Superior temporal gyrus (tissue), 1 donor: ENCODE data around the gene POLR1E.

Source experiments
- DNase-seq: peaks from one replicate; pipeline ENCODE4 v3.0.0-alpha.2; 2016; ENCODE audit errors: extremely low spot score

The POLR1E gene, protein sequence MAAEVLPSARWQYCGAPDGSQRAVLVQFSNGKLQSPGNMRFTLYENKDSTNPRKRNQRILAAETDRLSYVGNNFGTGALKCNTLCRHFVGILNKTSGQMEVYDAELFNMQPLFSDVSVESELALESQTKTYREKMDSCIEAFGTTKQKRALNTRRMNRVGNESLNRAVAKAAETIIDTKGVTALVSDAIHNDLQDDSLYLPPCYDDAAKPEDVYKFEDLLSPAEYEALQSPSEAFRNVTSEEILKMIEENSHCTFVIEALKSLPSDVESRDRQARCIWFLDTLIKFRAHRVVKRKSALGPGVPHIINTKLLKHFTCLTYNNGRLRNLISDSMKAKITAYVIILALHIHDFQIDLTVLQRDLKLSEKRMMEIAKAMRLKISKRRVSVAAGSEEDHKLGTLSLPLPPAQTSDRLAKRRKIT

DNA sequence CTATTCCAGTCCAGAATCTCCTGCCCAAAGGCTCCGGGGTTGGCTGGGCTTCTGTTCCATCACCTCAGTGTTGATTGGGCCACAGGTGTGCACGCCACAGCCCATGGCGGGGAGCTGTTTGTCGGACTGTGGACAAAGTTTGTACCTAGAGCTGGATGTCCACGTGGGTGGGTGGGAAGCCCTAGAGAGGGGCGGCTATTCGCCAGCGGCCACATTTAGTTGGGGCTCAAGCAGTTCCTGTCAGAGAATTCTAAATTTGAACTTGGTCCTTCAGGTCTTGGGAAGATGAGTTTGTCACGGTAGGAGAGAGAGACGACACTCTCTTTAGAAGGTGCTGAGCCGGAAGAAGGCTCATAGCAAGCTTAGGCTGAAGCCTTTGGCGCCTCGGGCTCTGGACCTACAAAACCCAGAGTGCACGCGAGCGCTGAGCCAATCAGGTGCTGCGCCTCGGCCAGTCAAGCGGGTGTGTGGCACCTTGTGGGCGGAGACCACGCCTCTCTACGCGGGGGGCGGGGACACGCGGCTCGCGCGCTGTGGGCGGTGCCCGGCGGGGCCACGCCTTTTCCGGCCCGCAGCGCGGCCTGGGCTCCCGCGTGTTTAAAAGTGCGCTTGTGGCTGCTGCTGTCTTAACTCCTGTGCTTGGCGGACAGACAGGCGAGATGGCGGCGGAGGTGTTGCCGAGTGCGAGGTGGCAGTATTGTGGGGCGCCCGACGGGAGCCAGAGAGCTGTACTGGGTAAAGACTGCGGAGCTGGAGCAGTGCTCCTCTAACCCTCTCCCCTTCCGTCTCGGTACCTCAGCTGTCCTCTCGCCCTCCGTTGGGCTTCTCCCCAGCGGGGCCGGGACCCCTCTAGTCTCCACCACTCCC lies at the start of gene POLR1E:
Gene POLR1E (plus strand): TSS at position 560 of the 867 bp plus-strand sequence. CDS start 100 bp downstream, at position 660.
- peak; percentile 92 for DNase-seq

DNA sequence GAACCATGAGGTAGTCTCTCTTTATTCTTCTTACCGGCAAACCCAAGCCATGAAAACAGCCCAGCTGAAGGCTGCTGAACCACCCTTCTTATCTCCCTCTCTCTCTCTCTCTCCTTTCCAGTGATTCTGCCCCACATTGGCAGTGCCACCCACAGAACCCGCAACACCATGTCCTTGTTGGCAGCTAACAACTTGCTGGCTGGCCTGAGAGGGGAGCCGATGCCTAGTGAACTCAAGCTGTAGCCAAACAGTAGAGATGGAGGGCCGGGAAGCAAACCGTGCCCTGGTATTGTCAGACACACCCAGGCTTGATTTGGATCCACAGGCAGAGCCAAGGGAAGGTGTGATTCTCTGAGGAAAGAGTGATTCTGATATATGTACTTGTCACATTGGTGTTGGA lies 49.2 kb upstream of the POLR1E start:
- DNase-seq: peak; percentile 32

GRCh38 chr9:37437010-37437409 lies 48.7 kb upstream of the POLR1E start:
- no peak for DNase-seq

- no peak for DNase-seq
Measured at GRCh38 chr9:37437621-37438020, 48.1 kb upstream of the POLR1E start.

GRCh38 chr9:37438359-37438758 lies 47.4 kb upstream of the POLR1E start:
- no peak for DNase-seq

DNA sequence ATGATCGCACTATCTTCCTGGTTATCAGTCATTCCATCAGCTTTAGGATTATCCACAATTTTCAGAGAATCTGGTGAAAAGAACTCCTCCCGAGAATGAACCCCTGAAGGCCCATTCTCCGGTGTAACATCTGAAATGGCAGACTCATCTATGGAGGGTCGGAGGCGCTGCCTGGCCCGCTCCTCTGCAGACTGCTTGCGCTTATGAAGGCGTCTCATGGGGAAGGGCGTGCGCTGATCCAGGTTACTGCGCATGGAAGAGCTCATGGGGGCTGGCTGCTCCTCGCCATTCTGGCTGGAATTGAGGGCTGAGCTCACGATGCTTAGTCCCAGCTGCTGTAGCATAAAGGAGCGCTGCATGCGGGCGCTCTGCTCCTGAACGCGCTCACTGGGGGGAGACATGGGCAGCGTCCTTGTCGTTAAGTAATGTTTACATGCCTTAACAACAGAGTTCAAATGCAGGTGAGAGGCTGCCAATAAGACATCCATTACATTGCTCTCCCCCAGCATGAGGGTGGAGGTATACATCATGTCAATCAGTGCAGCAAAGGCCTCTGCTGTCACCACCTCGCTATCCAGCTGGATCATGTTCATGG lies 43.9 kb upstream of the POLR1E start:
- DNase-seq: no peak

DNA sequence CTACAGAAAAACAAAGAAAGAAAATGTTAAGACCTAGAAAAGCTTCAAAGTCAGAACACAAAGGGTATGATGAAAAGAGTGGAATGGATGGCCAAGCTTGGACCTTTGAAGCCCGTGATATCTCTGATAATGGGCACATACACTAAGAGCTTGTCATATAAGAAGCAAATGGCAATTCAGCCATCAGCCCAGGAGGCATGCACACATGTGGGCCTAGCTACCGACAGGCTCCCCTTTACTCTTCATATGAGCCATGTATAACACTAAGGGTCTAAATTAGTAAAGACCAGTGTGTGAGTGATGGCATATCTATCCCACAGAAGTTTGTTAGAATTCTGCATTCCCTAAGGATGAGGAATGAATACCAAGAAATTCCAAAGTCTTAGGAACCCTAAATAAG lies 43.2 kb upstream of the POLR1E start:
- no peak for DNase-seq

GRCh38 chr9:37443566-37443965 lies 42.2 kb upstream of the POLR1E start:
- DNase-seq: no peak

DNA sequence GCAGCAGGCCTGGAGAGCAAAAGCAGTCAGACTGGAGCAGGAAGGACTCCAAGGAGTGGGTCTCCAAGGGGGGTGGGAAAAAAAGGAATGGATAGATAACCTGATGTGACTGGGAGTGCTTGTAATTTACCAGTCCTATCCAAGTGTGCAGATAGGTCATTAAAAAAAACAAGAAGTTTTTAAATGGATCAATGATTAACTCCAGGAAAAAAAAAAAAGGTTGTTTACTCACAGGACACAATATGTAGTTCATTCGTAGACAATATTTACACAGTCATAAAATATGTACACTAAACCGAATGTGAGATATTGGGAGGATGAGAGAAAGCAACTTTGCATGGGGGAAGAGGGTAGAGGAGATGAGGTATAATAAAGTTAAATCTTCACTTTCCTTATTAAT lies 40.9 kb upstream of the POLR1E start:
- no peak for DNase-seq

- DNase-seq: no peak
Measured at GRCh38 chr9:37445832-37446231, 39.9 kb upstream of the POLR1E start.

DNA sequence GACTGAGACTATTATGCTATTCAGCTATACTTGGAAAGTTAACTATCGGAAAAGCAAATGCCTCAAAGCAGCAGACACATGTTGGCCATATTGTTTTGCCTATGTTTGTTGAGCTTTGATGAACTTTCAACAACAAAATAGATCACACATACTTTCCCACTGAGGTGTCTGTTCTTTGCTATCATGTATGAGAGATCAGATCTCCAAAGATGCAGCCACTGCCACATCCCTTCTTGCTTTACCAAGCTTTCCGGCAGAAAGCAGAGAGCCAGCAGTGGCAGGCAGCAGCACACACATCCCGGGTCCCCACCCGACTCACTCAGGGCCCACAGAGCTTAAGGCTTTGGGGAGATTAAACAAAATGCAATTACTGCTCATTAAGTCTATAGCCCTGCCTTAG lies 39.3 kb upstream of the POLR1E start:
- DNase-seq: no peak

DNA sequence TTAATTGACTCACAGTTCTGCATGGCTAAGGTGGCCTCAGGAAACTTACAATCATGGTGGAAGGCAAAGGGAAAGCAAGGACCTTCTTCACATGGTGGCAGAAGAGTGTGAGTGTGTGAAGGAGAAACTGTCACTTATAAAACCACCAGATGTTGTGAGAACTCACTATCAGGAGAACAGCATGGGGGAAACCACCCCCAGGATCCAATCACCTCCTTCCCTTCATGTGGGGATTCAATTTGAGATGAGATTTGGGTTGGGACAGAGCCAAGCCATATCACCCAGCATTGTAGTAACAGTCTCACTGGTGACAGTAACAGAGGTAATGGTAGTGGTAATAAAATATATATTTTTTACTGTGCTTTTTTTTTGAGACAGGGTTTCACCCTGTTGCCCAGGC lies 38.6 kb upstream of the POLR1E start:
- DNase-seq: no peak

DNA sequence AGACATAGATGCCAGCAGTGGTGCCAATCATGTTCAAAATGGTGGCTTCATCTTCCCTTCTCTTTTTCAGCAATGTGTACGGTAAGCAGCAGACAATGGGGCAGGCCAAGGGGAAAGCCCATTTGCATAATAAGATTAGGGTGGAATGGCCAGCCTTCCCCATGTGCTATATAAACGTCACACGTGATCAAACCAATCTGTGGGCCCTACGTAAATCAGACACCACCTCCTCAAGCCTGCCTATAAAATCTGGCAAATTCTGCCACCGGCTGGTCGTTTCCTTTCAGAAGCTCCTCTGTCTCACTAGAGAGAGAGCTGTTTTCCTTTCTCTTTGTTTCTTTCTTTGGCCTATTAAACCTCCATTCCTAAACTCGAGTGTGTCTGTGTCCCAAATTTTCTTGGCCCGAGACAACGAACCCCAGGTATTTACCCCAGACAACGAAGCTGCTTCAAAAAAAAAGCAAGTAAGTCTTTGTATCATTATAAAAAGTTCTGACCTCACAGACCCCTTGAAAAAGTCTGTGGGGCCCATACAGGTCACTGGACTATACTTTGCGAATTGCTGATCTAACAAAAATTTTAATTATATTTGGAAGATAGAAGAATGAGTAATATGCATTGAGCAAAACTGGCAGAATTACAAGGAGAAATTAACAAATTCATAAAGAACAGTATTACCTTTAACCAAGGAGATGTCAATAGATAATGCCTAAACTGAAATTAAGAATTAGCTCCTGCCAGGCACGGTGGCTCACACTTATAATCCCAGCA lies 35.7 kb upstream of the POLR1E start:
- DNase-seq: peak; percentile 87

- DNase-seq: no peak
Measured at GRCh38 chr9:37451628-37452027, 34.1 kb upstream of the POLR1E start.

DNA sequence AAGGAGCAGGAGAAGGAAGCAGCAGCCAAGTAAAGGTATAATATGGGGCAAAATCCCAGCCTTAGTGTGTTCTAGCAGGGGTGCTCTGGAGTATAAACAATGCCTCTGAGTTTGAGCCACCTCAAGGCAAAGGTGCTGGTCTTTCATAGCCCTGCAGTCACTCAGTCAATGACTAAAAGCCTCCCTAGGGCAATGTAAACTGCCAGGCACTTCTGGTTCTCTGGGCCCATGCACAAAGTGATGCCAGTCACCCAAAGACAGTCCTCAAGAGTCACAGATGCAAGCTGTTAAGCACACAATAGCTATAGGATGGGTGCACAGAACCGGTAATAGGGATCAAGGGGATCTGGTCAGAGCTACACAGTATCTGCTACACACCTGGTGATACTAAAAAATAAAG lies 33.1 kb upstream of the POLR1E start:
- DNase-seq: no peak

GRCh38 chr9:37453827-37454226 lies 31.9 kb upstream of the POLR1E start:
- no peak for DNase-seq

- no peak for DNase-seq
Measured at GRCh38 chr9:37454238-37454637, 31.5 kb upstream of the POLR1E start.

GRCh38 chr9:37455884-37456647 lies 29.7 kb upstream of the POLR1E start:
- no peak for DNase-seq

DNA sequence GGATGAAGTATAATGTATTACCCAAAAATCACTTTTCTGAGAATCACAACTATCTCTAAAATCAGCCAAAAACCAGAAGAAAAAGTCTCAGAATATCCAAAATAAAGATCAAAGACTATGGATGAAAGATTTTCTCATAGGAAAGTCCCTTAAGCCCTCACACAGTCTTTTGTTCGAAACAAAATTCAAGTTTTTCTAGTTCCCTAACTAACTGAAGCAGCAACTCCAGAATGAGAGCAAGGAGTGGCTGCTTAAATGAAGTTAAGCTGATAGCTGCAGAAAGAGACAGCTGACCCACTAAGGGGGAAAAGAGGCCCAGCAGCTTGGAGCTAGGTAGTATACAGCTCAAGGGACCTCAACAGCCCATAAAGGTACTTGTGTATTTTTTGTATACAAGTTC lies 28.9 kb upstream of the POLR1E start:
- DNase-seq: no peak

- no peak for DNase-seq
Measured at GRCh38 chr9:37464006-37464405, 21.7 kb upstream of the POLR1E start.
